NB4 (cell line): ENCODE results near the gene WBP2NL.

Experiments
- DNase-seq: peaks from one replicate; pipeline ENCODE4 v3.0.0; 2010; ENCODE audit warnings: low read depth
- H3K4me3 ChIP-seq: one replicate; pipeline ENCODE4 v1.5.1; 2011; ENCODE audit warnings: mild to moderate bottlenecking, low read depth, low read length, moderate library complexity
- CTCF ChIP-seq: IDR thresholded peaks from one replicate; pipeline ENCODE4 v1.5.1; 2012; ENCODE audit warnings: low read depth, low read length
- MYC ChIP-seq: IDR thresholded peaks from 2 replicates; pipeline ENCODE4 v1.6.1; 2011; ENCODE audit warnings: low read depth, low read length
- POLR2A ChIP-seq: IDR thresholded peaks from 2 replicates; pipeline ENCODE4 v1.6.1; 2011; ENCODE audit warnings: mild to moderate bottlenecking; ENCODE audit not compliant: insufficient read length; ENCODE audit errors: extremely low read depth
- TF ChIP-seq, protein P1 (sequence below): IDR thresholded peaks from 2 replicates; pipeline ENCODE4 v1.6.1; 2011; ENCODE audit warnings: low read depth, low read length

Gene WBP2NL

DNA sequence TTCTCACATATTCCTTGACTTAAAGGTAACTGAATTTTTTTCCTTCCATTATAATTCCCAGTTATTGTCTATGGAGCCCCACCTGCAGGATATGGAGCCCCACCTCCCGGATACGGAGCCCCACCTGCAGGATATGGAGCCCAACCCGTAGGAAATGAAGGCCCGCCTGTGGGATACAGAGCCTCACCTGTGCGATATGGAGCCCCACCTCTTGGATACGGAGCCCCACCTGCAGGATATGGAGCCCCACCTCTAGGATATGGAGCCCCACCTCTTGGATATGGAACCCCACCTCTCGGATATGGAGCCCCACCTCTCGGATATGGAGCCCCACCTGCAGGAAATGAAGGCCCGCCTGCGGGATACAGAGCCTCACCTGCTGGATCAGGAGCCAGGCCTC lies 28.1 kb downstream of the WBP2NL start:
- no peak for DNase-seq
- TF ChIP-seq MYC, result no peak
- no peak for TF ChIP-seq CTCF
- TF ChIP-seq POLR2A, result no peak
- TF ChIP-seq, protein P1, sequence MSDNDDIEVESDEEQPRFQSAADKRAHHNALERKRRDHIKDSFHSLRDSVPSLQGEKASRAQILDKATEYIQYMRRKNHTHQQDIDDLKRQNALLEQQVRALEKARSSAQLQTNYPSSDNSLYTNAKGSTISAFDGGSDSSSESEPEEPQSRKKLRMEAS, result no peak
- H3K4me3 ChIP-seq, result no peak overlapping the region

- TF ChIP-seq, protein P1, result no peak
- TF ChIP-seq POLR2A, result no peak
- TF ChIP-seq CTCF, result no peak
- no peak for TF ChIP-seq MYC
- no peak overlapping the region for H3K4me3 ChIP-seq
- DNase-seq, result peak; percentile 13
Measured at GRCh38 chr22:42033263-42034181, 34.9 kb downstream of the WBP2NL start.

- H3K4me3 ChIP-seq, result no peak overlapping the region
- TF ChIP-seq CTCF (no peak), MYC (no peak), POLR2A (no peak)
- TF ChIP-seq, protein P1, result no peak
- no peak for DNase-seq
Measured at GRCh38 chr22:42035256-42035655, 36.7 kb downstream of the WBP2NL start.

- no peak for DNase-seq
- TF ChIP-seq MYC (no peak), POLR2A (no peak), CTCF (no peak)
- TF ChIP-seq, protein P1, result no peak
- H3K4me3 ChIP-seq, result no peak overlapping the region
Measured at GRCh38 chr22:42039271-42039670, 40.7 kb downstream of the WBP2NL start.

DNA sequence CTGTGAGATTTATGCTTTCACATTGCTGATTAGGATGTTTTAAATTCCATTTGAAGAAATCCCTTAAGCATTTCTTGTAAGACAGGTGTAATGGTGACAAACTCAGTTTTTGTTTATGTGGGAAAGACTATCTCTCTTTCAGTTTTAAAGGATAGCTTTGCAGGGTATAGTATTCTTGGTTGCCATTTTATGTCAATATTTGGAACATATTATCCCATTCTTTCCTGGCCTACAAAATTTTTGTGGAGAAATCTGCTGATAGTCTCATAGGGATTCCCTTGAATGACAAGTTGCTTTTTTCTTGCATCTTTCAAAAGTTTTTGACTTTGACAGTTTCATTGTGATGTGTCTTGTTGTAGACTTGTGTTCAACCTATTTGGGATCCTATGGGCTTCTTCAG lies 43.2 kb downstream of the WBP2NL start:
- DNase-seq, result no peak
- TF ChIP-seq CTCF, result no peak
- no peak for TF ChIP-seq MYC
- TF ChIP-seq POLR2A, result no peak
- TF ChIP-seq, protein P1, result no peak
- H3K4me3 ChIP-seq, result no peak overlapping the region
